Measurements from ENCODE around the gene TSKU. TPM values are rescaled to one million over a fixed set of nuclear protein-coding genes. Genes with fewer than 3 reads are reported as not detected.

TSKU gene
- total RNA-seq, 2 donors from 2014 or later, result 32.7 to 51.7 TPM

DNA sequence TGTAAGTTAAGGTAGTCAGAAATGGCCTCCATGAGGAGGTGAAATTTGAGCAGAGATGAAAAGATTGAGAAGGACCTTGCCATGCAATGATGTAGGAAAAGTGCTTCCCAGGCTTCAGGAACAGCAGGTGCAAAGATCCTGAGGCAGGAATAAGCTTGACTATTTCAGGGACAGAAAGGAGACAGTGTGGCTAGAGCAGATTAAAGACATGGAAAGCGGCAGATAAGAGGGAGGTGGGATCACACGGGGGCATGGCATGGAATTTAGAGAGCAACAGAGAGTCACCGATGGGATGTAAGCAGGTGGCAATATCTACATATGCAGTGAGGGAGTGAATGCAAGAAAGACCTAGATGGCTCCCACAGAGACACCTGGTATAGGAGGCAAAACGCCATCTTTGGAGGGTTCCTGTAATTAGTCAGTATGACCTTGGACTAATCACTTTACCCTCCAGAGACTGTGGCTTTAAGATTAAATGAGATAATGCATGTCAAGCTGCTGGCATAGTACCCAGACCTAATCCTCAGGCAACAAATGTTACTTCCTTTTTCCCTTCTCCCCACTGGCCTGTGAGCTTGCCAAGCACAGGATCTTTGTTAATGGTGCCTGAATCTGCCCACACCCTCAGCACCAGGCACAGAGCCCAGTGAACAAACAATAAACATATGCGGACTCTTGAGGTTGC lies 52.9 kb downstream of the TSKU start:
- Histone ChIP-seq H3K27ac (peak overlapping the region in 3 of 4 donors; percentile 12 to 45 (median 30)), H3K4me3 (no peak overlapping the region), H3K4me1 (peaks cover 30% of the 10 kb centered on the region), H3K36me3 (replicated peaks in 1 of 2; ENCODE audit: insufficient read depth in 1 of 2, low read depth in 2 of 2) (no peaks in the 10 kb centered on the region), H3K9me3 (no peaks in the 10 kb centered on the region), H3K27me3 (no peaks in the 10 kb centered on the region)
- no peak for TF ChIP-seq POLR2A (IDR thresholded peaks at IDR 0.05)
- TF ChIP-seq, protein P1, sequence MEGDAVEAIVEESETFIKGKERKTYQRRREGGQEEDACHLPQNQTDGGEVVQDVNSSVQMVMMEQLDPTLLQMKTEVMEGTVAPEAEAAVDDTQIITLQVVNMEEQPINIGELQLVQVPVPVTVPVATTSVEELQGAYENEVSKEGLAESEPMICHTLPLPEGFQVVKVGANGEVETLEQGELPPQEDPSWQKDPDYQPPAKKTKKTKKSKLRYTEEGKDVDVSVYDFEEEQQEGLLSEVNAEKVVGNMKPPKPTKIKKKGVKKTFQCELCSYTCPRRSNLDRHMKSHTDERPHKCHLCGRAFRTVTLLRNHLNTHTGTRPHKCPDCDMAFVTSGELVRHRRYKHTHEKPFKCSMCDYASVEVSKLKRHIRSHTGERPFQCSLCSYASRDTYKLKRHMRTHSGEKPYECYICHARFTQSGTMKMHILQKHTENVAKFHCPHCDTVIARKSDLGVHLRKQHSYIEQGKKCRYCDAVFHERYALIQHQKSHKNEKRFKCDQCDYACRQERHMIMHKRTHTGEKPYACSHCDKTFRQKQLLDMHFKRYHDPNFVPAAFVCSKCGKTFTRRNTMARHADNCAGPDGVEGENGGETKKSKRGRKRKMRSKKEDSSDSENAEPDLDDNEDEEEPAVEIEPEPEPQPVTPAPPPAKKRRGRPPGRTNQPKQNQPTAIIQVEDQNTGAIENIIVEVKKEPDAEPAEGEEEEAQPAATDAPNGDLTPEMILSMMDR (IDR thresholded peaks at IDR 0.05), result no peak
- ATAC-seq (peak; percentile 76), DNase-seq (peak; percentile 53 to 73 (median 69))
- intact Hi-C loops (cut with DNase I), result no loop called here
- 27 to 29% methylated on average over 5 of the region's 5 CpGs for WGBS, 2 donors

DNA sequence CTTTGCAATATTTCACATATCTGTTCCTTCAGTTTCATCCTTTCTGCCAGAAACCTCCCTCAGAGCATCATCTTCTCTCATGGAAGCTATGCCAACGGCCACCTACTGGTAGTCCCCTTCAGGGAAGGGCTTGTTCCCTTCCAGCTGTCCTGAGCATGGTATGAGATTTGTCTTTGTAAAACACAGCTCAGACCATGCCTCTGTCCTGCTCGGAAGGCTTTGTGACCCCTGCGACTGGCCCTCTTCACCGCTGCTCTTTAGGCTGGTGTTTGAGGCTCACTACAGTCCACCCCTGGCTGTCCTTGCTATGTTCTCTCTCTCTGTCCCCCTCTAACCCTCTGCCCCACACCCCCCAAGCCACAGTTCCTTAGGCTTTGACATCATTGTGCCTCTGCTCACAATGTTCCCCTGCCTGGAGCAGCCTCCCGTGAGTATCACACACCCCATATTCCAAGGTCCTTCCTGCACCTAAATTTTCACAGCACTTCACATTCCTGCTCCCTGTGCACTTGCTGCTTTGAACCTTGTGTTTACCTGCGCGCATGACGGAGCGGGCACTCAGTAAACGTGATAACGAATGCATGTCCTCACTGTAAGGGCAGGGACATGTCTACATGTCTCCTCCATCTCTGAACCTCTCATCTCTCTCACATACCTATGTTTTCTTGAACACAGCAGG lies 53.6 kb downstream of the TSKU start:
- Histone ChIP-seq H3K27me3 (no peaks in the 10 kb centered on the region), H3K27ac (peak overlapping the region in 3 of 4 donors; percentile 12 to 45 (median 30)), H3K4me3 (no peak overlapping the region), H3K4me1 (peaks cover 30% of the 10 kb centered on the region), H3K36me3 (replicated peaks in 1 of 2; ENCODE audit: insufficient read depth in 1 of 2, low read depth in 2 of 2) (no peaks in the 10 kb centered on the region), H3K9me3 (no peaks in the 10 kb centered on the region)
- peak; percentile 27 for ATAC-seq
- 48 to 56% methylated on average over 11 of the region's 11 CpGs for WGBS, 2 donors
- no peak for DNase-seq
- intact Hi-C loops (cut with DNase I), result no loop called here
- no peak for TF ChIP-seq POLR2A (IDR thresholded peaks at IDR 0.05)
- TF ChIP-seq, protein P1 (IDR thresholded peaks at IDR 0.05), result no peak

DNA sequence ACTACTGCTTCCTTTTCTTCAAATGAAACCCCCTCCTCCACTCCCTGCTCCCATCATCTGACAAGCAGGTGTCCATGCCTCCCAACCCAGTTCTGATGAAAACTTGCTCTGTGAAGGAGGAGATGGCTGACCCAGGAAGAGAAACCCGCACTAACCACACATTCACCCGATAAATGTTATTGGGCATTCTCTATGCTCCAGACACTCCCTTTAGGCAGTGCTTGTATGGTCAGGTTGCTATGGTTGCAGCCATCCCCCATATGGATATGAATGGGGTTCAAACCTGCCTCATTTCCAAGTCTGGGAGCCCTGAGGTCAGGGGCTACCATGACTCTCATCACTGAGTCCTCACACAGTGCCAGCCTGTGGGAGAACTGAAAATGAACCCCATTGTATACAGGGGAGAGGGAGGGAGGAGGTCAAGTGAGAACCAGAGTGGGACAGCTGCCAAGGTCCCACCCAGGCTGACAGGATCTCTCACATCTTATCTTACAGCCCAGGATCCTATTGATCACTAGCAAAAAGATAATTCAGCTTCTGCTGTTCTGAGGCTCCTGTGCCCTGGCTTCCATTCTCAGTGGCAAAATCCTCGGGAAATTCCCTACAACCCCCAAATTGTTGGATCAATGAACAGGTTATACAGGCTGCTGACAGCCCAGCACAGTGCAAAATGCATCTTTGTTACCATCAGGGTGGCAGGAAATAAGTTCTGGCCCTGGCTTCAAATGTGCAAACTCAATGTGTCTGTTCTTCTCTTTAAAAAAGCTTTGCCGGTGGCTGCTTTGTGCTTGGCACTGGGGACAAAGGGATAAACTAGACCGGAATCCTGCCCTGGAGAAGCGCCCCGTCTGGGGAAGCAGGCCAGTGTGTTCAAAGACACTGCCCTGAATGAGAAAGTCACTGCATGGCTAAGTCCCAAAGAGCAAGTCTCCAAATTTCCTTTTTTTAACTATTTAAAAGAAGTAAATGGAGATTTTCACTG lies 54.8 kb downstream of the TSKU start:
- no peaks in the 10 kb centered on the region for H3K27me3 ChIP-seq
- WGBS, 2 donors, result 56 to 65% methylated on average over 7 of the region's 7 CpGs
- no peak overlapping the region for H3K4me3 ChIP-seq
- H3K9me3 ChIP-seq, result no peaks in the 10 kb centered on the region
- peaks cover 30% of the 10 kb centered on the region for H3K4me1 ChIP-seq
- intact Hi-C loops (cut with DNase I), result no loop called here
- H3K27ac ChIP-seq, result peak overlapping the region in 2 of 4 donors; percentile 21 to 22
- TF ChIP-seq POLR2A (IDR thresholded peaks at IDR 0.05), result no peak
- TF ChIP-seq, protein P1 (IDR thresholded peaks at IDR 0.05), result no peak
- no peaks in the 10 kb centered on the region for H3K36me3 ChIP-seq (replicated peaks in 1 of 2; ENCODE audit: insufficient read depth in 1 of 2, low read depth in 2 of 2)
- no peak for DNase-seq
- ATAC-seq, result peak; percentile 58

DNA sequence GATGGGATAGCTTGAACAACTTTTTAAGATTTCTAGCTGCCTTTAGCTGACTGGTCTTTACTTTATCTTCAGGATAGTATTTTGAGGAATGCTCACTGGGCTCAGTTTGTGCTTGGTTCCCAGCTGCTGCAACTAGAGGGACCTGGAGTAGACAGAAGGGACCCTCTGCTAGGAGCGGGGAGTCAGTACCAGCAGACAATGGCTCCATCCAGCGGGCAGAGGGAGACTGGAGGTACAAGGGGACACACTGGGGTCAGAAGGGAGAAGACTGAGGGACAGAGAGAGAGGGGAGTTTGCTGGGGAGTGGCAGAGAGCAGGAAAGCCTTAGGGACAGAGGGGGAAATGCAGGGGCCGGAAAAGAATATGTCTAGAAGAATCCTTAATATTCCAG lies 55.5 kb downstream of the TSKU start:
- 75 to 79% methylated on average over 3 of the region's 3 CpGs for WGBS, 2 donors
- Histone ChIP-seq H3K36me3 (replicated peaks in 1 of 2; ENCODE audit: insufficient read depth in 1 of 2, low read depth in 2 of 2) (no peaks in the 10 kb centered on the region), H3K27me3 (no peaks in the 10 kb centered on the region), H3K4me1 (peaks cover 30% of the 10 kb centered on the region), H3K27ac (peak overlapping the region in 2 of 4 donors; percentile 21 to 22), H3K9me3 (no peaks in the 10 kb centered on the region), H3K4me3 (no peak overlapping the region)
- TF ChIP-seq, protein P1 (IDR thresholded peaks at IDR 0.05), result no peak
- TF ChIP-seq POLR2A (IDR thresholded peaks at IDR 0.05), result no peak
- intact Hi-C loops (cut with DNase I), result no loop called here
- ATAC-seq (no peak), DNase-seq (no peak)
